Measurements from ENCODE around the gene KATNAL1.
"Not testable (repeated sequence)": the region's sequence is repeated elsewhere in the genome, so short reads cannot be mapped to it uniquely, and the experiment has no call there.

The KATNAL1 gene

GRCh38 chr13:30211745-30212144, 95.6 kb downstream of the KATNAL1 start:
- DNase-seq (ENCODE audit: low spot score) = no peak

DNA sequence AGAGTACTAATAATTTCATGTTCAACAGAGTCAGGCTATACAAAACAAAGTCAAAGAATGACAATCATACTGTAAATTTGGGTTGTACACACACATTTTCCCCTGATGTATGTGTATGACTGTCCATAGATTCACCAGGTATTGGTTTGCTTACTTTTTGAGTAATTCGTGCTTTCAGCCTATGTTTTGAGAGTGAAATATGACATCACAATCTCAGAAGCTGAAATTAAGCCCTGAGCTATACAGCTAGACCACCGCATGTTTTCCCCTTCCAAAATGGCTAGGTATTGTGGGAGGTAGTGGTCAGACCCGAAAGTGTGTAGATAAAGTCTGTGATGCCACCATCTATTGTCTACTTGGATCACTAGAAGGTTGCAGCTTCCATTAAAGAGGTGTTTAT, 102.8 kb downstream of the KATNAL1 start:
- no peak for DNase-seq (ENCODE audit: low spot score)

DNA sequence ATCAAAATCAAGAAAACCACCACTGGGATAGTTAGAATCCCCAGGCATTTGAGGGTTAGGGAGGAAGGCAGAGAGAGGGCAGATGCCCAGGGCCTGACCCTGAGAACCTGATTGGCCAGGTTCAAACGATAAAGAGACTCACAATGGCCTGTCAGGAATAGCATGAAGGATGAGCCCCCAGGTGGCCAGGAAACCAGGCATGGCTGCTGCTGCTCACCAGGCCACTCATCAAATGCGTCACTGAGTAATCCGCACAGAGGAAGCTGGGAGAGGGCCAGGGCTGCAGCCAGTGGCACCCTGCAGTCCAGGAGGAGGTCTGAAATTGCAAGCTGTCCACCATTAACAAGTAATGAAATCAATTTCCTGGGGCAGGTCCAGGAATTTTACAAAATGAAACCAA, 111.3 kb downstream of the KATNAL1 start:
- no peak for DNase-seq (ENCODE audit: low spot score)

- no peak for DNase-seq (ENCODE audit: low spot score)
Observed at GRCh38 chr13:30194906-30195305, 112.4 kb downstream of the KATNAL1 start.

DNA sequence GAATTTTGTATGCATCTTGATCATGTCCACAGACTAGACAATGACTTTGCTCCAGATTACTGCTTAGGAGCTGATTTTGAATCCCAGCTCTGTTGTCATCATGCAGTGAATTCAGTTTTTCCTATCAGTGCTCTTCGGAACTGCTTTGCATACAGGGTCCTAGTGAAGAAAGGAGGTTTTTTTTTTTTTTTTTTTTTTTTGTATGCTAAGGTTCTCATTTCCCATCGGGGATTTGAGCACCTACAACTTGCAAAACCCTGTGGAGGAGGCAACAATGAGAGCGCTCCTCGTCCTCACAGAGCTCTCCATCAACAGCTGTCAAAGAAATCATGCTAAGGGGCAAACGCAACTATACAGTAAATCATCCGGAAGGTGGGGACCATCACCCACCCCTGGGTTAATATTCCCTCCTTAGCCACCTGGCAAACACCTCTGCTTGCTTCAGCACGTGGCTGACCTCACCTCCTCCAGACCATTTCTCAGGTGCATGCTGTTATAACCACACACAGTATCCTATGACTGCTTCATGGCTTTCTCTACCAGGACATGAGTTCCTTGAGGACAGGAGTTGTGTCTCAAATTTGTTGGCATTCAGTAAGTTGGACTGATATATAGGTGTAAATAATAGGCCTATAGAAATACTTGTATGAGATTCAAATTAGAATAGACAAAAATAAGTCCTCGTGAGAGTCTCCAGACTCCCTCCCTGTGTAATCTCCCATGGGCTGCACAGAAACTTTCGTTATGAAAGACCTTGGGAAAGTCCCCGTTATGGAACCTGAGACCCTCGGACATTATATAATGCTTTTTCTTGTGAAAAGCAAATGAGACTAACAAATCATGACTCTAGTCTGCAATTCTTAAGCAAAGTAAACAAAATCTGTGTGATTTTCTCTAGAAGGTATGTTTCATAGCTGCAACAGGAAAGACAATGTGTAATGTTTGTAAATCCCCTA, 113.8 kb downstream of the KATNAL1 start:
- DNase-seq (ENCODE audit: low spot score) = no peak

- DNase-seq (ENCODE audit: low spot score) = no peak
Observed at GRCh38 chr13:30192320-30193093, 114.8 kb downstream of the KATNAL1 start.

- peak; percentile 21 for DNase-seq (ENCODE audit: low spot score)
Observed at GRCh38 chr13:30191491-30192100, 115.8 kb downstream of the KATNAL1 start.

DNA sequence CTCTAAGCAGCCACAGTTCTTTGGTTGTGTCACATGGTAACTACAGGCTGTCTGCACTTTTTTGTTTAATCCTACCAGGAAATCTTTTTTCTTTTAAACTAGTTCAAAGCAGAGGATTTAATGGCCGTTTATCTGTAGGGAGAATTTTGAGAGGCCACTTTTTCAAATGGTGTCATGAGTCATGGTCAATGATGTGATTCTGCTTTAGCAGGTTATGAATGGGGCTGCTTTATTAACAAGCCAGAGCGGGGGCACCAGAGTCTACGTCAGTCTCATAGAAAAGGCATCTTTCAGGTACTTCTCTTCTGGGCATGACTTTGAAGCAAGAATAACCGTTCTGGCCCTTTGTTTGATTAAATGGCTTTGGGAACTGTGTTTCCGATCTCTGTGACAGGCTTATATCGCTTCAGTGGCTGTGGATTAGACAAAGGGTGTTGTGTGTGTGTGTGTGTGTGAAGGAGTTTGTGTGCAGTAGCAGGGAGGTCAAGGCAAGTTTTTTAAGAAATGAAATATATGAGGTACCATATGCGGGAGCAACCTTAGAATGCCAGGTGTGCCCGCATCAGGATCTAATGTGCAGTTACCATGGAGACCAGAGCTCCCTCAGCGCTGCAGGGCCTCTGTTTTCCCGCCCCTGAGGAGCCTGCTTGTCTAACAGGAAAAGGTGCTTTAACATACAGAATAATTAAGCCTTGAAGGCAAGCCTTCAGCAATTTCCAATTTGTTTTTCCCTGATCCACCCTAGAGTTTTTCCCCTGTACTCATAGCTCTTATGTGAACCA, 120.5 kb downstream of the KATNAL1 start:
- DNase-seq (ENCODE audit: low spot score) = no peak

DNA sequence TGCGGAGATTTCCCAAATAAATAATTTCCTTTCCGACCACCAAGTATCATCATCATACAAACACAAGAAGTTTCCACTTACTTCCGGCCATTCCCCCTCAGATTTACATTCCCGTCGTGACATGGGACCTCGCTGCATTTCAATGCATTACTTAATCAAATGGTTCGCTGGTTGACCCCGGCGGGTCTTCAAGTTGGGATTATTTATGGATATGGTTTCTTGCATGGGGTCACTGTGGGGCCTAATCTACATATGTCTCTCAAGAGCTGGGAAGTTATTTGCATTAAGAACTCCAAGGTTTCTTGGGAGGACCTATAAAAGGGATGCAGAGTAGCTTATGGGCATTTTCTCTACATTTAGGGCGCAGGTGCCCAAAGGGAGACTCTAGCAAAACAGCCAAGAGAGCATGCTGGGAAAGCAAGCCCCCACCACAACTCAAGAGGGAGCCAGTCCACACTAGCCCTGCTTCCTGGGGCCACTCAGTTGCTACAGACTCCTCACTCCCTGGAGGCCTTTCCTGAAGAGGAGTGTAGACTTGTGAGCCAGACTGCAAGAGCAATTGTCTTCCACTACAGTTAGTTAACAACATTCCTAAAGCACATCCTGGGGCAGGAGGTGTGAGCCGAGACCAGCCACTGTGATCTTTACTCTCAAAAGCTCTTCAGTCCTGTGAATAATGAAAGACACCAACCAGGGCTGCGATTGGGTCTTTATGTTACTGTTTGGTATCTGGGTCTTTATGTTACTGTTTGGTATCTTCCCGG, 125.3 kb downstream of the KATNAL1 start:
- DNase-seq (ENCODE audit: low spot score) = no peak

DNA sequence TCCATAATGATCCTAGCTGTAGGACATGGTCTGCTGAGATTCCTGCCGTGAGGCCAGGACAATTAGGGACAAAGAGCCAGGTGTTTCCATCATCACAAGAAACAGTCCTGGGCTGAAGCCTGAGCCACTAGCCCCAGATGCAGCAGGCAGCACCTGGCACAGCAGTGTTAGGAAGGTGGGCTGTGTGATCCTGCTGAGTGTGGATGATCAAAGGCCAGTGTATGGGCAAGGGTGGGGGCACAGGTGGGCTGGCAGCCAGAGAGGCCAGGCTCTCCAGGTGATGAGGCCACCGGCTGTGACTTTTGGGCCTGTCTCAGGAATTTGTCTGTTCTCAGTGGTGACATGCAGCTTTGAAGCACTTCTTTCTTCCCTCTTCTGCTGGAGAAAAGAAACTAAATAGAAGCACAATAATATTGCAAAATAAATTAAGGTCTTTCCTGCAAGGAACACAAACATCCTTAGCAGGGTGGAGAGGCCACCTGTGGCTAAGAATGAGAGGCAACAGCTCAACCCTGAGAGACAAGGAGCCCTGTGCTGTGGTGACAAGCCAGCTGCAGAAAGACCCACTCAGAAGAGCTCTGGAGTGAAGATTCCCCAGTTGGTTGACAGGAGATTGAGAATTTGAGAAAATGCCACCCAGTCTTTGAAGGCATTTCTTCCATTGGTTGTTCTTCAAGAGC, 127.6 kb downstream of the KATNAL1 start:
- no peak for DNase-seq (ENCODE audit: low spot score)

GRCh38 chr13:30178976-30179375, 128.4 kb downstream of the KATNAL1 start:
- no peak for DNase-seq (ENCODE audit: low spot score)

DNA sequence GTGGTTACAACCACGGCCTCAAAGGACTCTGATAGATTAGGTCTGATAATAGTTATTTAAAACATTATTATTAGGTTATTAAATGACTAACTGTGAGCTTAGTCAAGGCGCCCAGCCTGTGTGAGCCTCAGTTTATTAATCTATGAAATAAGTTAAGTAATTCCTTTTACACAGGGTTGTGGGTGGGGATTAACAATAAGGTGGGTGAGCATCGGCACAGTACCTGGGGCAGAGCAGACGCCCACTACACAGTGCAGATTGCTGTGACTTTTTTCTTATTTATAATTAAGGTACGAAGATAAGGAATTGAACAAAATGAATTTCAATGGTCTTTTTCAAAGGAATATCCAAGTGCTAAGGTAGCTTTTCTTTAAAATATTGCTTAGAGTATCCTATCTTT, 132.2 kb downstream of the KATNAL1 start:
- no peak for DNase-seq (ENCODE audit: low spot score)

- not testable (repeated sequence) for DNase-seq (ENCODE audit: low spot score)
Observed at GRCh38 chr13:30174250-30174649, 133.1 kb downstream of the KATNAL1 start.

GRCh38 chr13:30173303-30173610, 134.1 kb downstream of the KATNAL1 start:
- no peak for DNase-seq (ENCODE audit: low spot score)

GRCh38 chr13:30172593-30173302, 134.6 kb downstream of the KATNAL1 start:
- DNase-seq (ENCODE audit: low spot score) = no peak

- no peak for DNase-seq (ENCODE audit: low spot score)
Observed at GRCh38 chr13:30170569-30170968, 136.8 kb downstream of the KATNAL1 start.

DNA sequence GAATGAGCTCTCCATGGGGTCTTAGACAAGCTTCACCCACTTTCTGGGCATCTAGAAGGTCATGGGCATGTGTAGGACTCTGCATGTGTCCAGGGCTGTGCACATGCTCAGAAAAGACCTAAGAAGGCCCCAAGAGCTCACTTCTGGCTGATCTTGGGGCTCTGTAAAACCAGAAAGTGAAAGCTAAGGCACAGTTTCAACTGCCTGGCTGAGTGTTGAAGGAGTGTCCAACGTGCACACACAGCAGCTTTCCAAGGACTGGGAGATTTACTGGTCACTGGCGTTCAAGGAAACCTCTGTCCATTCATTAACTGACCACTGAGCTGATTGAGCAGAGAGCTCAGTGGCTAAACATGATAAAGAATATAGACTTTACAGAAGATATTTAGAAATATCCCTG, 137.9 kb downstream of the KATNAL1 start:
- DNase-seq (ENCODE audit: low spot score) = no peak

DNA sequence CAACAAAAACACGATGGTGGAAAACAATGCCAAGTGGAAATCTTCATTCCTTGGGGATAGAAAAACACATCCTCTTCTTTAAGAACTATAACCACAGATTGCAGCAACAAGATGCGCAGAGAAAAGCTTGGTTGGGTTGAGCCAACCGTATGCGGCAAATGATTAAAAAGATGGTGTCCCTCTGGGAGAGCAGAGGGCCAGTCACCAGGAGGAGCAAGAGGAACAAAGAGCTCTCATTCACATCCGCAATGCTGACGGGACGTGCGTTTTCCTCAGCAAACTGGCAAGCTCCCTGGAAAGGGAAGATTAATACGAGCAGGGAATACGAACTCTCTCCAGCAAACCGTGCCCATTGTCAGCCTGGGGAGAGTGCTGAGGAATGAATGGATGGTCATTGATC, 141.6 kb downstream of the KATNAL1 start:
- peak; percentile 37 for DNase-seq (ENCODE audit: low spot score)

DNA sequence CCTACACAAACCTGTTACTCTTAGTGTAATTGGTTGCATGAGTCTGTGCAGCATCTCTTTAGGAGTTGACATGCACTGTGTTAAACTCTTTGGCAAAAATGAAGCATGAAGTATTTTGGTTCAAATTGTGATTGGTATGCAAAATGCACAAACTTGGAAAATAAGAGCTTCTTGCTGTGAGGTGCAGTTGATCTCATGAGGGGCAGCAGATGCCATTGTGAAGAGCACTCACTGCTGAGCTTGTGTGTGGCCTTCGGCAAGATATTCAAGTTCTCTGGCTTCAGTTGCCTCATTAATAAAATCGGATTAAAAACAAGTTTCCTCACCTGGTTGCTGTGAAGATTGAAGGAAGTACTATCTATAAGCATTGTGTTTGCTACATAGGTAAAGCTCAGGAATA, 142.3 kb downstream of the KATNAL1 start:
- DNase-seq (ENCODE audit: low spot score) = no peak

GRCh38 chr13:30164146-30164545, 143.2 kb downstream of the KATNAL1 start:
- no peak for DNase-seq (ENCODE audit: low spot score)
